PFSK-1 (cell line): Measurements from ENCODE around the gene OR1N1.

Source experiments
- FOXP2 ChIP-seq: optimal IDR thresholded peaks from 2 replicates; pipeline ENCODE3; 2011; ENCODE audit warnings: borderline replicate concordance, control low read depth, inconsistent platforms; ENCODE audit not compliant: insufficient read depth; ENCODE audit errors: extremely low read length, extremely low read depth
- POLR2AphosphoS5 ChIP-seq: IDR thresholded peaks from 2 replicates; pipeline ENCODE4 v1.6.1; 2012; ENCODE audit warnings: low read depth, mild to moderate bottlenecking, control low read depth, low read length, moderate library complexity
- SIN3A ChIP-seq: IDR thresholded peaks from 2 replicates; pipeline ENCODE4 v1.6.1; 2012; ENCODE audit warnings: mild to moderate bottlenecking, low read length, moderate library complexity, borderline replicate concordance; ENCODE audit not compliant: insufficient read depth
- TAF1 ChIP-seq: IDR thresholded peaks from 2 replicates; pipeline ENCODE4 v1.6.1; 2012; ENCODE audit warnings: low read length, control low read depth, borderline replicate concordance; ENCODE audit not compliant: insufficient read depth
- TF ChIP-seq, protein P1 (sequence below), 2 experiments: IDR thresholded peaks; 2 replicates each; pipeline versions ENCODE4 v1.6.1 to v1.8.0; 2011 to 2012; ENCODE audit warnings: low read depth in 2 of 2, low read length in 2 of 2, control low read depth in 1 of 2, inconsistent platforms in 1 of 2, mild to moderate bottlenecking in 1 of 2, moderate library complexity in 1 of 2; ENCODE audit not compliant: insufficient read depth in 1 of 2

The OR1N1 gene

GRCh38 chr9:122498883-122499288 lies 28.2 kb downstream of the OR1N1 start:
- TF ChIP-seq, protein P1, sequence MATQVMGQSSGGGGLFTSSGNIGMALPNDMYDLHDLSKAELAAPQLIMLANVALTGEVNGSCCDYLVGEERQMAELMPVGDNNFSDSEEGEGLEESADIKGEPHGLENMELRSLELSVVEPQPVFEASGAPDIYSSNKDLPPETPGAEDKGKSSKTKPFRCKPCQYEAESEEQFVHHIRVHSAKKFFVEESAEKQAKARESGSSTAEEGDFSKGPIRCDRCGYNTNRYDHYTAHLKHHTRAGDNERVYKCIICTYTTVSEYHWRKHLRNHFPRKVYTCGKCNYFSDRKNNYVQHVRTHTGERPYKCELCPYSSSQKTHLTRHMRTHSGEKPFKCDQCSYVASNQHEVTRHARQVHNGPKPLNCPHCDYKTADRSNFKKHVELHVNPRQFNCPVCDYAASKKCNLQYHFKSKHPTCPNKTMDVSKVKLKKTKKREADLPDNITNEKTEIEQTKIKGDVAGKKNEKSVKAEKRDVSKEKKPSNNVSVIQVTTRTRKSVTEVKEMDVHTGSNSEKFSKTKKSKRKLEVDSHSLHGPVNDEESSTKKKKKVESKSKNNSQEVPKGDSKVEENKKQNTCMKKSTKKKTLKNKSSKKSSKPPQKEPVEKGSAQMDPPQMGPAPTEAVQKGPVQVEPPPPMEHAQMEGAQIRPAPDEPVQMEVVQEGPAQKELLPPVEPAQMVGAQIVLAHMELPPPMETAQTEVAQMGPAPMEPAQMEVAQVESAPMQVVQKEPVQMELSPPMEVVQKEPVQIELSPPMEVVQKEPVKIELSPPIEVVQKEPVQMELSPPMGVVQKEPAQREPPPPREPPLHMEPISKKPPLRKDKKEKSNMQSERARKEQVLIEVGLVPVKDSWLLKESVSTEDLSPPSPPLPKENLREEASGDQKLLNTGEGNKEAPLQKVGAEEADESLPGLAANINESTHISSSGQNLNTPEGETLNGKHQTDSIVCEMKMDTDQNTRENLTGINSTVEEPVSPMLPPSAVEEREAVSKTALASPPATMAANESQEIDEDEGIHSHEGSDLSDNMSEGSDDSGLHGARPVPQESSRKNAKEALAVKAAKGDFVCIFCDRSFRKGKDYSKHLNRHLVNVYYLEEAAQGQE (IDR thresholded peaks at IDR 0.05; ENCODE audit: insufficient read depth in 1 of 2, low read depth in 2 of 2, low read length in 2 of 2), result no peak

- TF ChIP-seq, protein P1 (IDR thresholded peaks at IDR 0.05; ENCODE audit: insufficient read depth in 1 of 2, low read depth in 2 of 2, low read length in 2 of 2), result no peak
- no peak for TF ChIP-seq FOXP2
- no peak for TF ChIP-seq POLR2AphosphoS5
- TF ChIP-seq SIN3A, result no peak
- no peak for TF ChIP-seq TAF1
These were observed 48.0 kb downstream of the OR1N1 start for GRCh38 chr9:122479062-122479461.

DNA sequence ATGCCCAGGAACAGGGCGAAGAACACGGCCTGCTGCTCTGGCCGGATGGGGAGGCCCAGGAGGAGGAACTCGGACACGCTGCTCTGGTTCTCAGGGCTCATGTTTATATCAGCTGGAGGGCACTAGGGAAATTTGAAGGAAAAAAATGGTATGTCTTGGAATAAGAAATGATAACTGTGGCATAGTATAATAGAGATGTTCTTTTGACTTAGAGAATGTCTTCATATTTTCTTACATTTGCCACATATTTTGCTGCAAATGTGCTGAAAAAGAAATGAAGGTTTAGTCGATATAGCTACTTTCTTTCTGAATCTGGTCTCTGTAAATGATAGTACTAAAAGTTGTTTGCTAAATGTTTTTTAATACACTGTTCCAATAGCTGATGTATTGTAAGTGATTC lies 49.3 kb downstream of the OR1N1 start, which contains the start of gene OR1J1:
Gene OR1J1, minus strand, starts transcription at position 101 of the 400 bp plus-strand sequence. Its CDS starts 0 bp downstream, at position 101.
- TF ChIP-seq FOXP2 (no peak), POLR2AphosphoS5 (no peak)
- TF ChIP-seq, protein P1 (IDR thresholded peaks at IDR 0.05; ENCODE audit: insufficient read depth in 1 of 2, low read depth in 2 of 2, low read length in 2 of 2), result no peak

- no peak for TF ChIP-seq SIN3A
- TF ChIP-seq, protein P1 (IDR thresholded peaks at IDR 0.05; ENCODE audit: insufficient read depth in 1 of 2, low read depth in 2 of 2, low read length in 2 of 2), result no peak
These were observed 49.7 kb downstream of the OR1N1 start for GRCh38 chr9:122477346-122477745.
